ENCODE results near the gene DNASE1L1. TPM values are rescaled to one million over a fixed set of nuclear protein-coding genes. Genes with fewer than 3 reads are reported as not detected.

DNASE1L1 gene
- total and polyA plus RNA-seq, 2 of the 13 experiments (the other 11 are each of a cell fraction or from before 2014, with no cell fraction given): 4.7 to 12.3 TPM

DNA sequence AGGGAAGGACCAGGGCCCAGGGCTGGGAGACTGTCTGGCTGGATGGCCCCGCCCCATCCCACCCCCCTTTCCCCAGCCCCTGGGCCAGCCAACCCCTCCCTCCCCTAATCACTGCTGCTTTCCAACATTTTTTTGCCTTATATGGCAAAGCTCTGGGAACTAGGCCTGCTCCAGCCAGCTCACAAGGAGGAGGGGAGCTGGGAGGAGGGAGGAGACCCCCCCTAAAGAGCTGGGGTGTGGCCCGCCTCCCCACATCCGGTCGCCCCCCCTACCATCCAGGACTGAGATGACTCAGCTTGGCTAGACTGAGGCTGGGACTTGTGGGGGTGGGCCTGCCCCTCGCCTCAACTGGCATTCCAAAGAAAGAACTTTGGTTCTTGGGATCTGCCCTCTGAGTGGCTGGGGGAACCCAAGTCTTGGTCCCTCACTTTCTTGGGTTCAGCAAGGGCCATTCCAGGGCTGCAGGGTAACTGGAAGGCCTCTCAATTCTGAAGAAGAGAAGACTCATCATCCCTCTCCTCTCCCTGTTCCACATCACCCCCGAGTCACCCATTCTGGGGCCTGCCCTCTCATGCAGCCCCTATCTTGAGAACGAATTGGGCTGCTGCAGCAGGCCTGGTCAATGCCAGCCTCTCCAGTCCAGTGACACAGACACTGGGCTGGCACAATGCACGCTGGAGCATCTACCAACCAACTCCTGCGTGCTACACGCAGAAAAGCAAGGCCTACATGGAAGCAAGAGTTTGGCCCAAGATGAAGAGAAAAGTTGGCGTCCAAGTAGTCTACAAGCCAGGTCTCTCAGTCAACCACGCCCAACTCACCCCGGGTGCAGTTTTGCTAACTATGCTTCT is 39.4 kb downstream of the DNASE1L1 start (continued):
- TF ChIP-seq CSRNP2 (CRISPR knock-in tag; conservative IDR thresholded peaks at IDR 0.05; ENCODE audit: low read depth): no peak
- no peak for TF ChIP-seq JDP2 (CRISPR knock-in tag; IDR thresholded peaks at IDR 0.05; ENCODE audit: borderline replicate concordance)
- TF ChIP-seq, protein P1, sequence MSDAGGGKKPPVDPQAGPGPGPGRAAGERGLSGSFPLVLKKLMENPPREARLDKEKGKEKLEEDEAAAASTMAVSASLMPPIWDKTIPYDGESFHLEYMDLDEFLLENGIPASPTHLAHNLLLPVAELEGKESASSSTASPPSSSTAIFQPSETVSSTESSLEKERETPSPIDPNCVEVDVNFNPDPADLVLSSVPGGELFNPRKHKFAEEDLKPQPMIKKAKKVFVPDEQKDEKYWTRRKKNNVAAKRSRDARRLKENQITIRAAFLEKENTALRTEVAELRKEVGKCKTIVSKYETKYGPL (CRISPR knock-in tag; IDR thresholded peaks at IDR 0.05): no peak
- TF ChIP-seq ZFYVE20 (CRISPR knock-in tag; IDR thresholded peaks at IDR 0.05; ENCODE audit: borderline replicate concordance, low read depth): no peak
- TF ChIP-seq SNAPC2 (CRISPR knock-in tag; IDR thresholded peaks at IDR 0.05): no peak
- no peak for TF ChIP-seq ZNF180 (CRISPR knock-in tag; IDR thresholded peaks at IDR 0.05; ENCODE audit: borderline replicate concordance, low read depth)
- TF ChIP-seq, protein P2, sequence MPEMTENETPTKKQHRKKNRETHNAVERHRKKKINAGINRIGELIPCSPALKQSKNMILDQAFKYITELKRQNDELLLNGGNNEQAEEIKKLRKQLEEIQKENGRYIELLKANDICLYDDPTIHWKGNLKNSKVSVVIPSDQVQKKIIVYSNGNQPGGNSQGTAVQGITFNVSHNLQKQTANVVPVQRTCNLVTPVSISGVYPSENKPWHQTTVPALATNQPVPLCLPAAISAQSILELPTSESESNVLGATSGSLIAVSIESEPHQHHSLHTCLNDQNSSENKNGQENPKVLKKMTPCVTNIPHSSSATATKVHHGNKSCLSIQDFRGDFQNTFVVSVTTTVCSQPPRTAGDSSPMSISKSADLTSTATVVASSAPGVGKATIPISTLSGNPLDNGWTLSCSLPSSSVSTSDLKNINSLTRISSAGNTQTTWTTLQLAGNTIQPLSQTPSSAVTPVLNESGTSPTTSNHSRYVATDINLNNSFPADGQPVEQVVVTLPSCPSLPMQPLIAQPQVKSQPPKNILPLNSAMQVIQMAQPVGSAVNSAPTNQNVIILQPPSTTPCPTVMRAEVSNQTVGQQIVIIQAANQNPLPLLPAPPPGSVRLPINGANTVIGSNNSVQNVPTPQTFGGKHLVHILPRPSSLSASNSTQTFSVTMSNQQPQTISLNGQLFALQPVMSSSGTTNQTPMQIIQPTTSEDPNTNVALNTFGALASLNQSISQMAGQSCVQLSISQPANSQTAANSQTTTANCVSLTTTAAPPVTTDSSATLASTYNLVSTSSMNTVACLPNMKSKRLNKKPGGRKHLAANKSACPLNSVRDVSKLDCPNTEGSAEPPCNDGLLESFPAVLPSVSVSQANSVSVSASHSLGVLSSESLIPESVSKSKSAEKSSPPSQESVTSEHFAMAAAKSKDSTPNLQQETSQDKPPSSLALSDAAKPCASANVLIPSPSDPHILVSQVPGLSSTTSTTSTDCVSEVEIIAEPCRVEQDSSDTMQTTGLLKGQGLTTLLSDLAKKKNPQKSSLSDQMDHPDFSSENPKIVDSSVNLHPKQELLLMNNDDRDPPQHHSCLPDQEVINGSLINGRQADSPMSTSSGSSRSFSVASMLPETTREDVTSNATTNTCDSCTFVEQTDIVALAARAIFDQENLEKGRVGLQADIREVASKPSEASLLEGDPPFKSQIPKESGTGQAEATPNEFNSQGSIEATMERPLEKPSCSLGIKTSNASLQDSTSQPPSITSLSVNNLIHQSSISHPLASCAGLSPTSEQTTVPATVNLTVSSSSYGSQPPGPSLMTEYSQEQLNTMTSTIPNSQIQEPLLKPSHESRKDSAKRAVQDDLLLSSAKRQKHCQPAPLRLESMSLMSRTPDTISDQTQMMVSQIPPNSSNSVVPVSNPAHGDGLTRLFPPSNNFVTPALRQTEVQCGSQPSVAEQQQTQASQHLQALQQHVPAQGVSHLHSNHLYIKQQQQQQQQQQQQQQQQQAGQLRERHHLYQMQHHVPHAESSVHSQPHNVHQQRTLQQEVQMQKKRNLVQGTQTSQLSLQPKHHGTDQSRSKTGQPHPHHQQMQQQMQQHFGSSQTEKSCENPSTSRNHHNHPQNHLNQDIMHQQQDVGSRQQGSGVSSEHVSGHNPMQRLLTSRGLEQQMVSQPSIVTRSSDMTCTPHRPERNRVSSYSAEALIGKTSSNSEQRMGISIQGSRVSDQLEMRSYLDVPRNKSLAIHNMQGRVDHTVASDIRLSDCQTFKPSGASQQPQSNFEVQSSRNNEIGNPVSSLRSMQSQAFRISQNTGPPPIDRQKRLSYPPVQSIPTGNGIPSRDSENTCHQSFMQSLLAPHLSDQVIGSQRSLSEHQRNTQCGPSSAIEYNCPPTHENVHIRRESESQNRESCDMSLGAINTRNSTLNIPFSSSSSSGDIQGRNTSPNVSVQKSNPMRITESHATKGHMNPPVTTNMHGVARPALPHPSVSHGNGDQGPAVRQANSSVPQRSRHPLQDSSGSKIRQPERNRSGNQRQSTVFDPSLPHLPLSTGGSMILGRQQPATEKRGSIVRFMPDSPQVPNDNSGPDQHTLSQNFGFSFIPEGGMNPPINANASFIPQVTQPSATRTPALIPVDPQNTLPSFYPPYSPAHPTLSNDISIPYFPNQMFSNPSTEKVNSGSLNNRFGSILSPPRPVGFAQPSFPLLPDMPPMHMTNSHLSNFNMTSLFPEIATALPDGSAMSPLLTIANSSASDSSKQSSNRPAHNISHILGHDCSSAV (CRISPR knock-in tag; IDR thresholded peaks at IDR 0.05; ENCODE audit: borderline replicate concordance): no peak
- no peak for TF ChIP-seq BATF2 (CRISPR knock-in tag; IDR thresholded peaks at IDR 0.05)
- TF ChIP-seq RFX5 (IDR thresholded peaks at IDR 0.05; ENCODE audit: low read depth, low read length): no peak
- TF ChIP-seq CHCHD3 (CRISPR knock-in tag; IDR thresholded peaks at IDR 0.05): no peak
- no peak for TF ChIP-seq NFE2L2 (IDR thresholded peaks at IDR 0.05; ENCODE audit: low read length)
- TF ChIP-seq SAP130 (CRISPR knock-in tag; IDR thresholded peaks at IDR 0.05; ENCODE audit: low read depth): peak; percentile 54; the same call in 1 of the 2 replicates
- TF ChIP-seq BCL6 (CRISPR knock-in tag; IDR thresholded peaks at IDR 0.05): 0 out of 2 replicates have a peak, but pooled peaks have one; percentile 6
- TF ChIP-seq IKZF4 (CRISPR knock-in tag; IDR thresholded peaks at IDR 0.05; ENCODE audit: borderline replicate concordance, low read depth, not compliant biosample characterization): no peak
- no peak for TF ChIP-seq ZNF589 (CRISPR knock-in tag; conservative IDR thresholded peaks at IDR 0.05)
- TF ChIP-seq, protein P3, sequence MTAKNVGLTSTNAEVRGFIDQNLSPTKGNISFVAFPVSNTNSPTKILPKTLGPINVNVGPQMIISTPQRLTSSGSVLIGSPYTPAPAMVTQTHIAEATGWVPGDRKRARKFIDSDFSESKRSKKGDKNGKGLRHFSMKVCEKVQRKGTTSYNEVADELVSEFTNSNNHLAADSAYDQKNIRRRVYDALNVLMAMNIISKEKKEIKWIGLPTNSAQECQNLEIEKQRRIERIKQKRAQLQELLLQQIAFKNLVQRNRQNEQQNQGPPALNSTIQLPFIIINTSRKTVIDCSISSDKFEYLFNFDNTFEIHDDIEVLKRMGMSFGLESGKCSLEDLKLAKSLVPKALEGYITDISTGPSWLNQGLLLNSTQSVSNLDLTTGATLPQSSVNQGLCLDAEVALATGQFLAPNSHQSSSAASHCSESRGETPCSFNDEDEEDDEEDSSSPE (CRISPR knock-in tag; IDR thresholded peaks at IDR 0.05): no peak

Measured in HepG2 (cell line).